Measurements from ENCODE around the gene SCYGR3.

The SCYGR3 gene

DNA sequence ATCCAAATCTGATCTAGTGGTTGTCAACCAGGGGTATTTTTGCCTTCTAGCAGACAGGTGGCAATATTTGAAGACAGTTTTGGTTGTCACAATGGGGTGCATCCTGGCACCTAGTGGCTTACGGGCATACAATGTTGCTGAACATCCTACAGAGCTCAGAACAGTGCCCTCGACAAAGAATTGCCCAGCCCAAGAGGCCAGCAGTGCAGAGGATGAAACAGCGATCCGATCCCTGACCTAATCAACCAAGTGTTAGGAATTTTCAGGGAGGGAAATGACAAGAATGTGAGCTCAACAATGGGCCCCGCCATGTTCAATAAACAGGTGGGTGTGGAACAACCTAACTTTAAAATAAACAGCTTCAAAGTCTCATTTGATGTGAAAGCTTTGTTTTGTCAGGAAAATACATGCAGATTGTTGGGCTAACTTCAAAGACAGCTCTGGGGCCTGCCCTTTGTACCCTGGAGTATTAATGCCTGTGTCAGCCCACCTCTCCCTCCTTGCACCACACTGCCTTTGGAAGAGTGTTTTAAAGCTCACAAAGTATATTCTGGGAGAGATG, 29.4 kb upstream of the SCYGR3 start:
- DNase-seq (ENCODE audit: low spot score) = no peak
- TF ChIP-seq, protein P1, sequence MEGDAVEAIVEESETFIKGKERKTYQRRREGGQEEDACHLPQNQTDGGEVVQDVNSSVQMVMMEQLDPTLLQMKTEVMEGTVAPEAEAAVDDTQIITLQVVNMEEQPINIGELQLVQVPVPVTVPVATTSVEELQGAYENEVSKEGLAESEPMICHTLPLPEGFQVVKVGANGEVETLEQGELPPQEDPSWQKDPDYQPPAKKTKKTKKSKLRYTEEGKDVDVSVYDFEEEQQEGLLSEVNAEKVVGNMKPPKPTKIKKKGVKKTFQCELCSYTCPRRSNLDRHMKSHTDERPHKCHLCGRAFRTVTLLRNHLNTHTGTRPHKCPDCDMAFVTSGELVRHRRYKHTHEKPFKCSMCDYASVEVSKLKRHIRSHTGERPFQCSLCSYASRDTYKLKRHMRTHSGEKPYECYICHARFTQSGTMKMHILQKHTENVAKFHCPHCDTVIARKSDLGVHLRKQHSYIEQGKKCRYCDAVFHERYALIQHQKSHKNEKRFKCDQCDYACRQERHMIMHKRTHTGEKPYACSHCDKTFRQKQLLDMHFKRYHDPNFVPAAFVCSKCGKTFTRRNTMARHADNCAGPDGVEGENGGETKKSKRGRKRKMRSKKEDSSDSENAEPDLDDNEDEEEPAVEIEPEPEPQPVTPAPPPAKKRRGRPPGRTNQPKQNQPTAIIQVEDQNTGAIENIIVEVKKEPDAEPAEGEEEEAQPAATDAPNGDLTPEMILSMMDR (IDR thresholded peaks at IDR 0.05) = no peak
- Histone ChIP-seq H3K4me3 (no peak overlapping the region), H3K27ac (no peak overlapping the region)

DNA sequence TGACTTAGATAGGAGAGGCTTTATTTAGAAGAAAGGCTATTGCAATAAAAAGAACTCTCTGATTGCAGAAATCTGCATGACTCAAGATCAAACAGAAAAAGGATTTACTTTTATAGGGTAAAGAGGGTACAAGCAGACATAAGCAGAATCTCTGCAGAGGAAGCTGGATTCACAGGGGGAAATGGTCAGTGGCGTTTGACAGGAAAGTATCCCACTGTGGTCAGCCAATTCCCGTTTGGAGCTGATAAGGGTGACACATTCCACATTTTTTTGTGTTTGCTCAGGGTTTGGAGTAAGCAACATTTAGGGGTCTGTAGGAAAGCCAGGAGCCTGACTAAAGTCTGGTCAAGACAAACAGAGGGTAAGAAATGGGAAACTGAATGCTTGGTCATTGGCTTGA, 28.0 kb upstream of the SCYGR3 start:
- no peak overlapping the region for H3K27ac ChIP-seq
- DNase-seq (ENCODE audit: low spot score) = no peak
- no peak overlapping the region for H3K4me3 ChIP-seq
- TF ChIP-seq, protein P1 (IDR thresholded peaks at IDR 0.05) = no peak

DNA sequence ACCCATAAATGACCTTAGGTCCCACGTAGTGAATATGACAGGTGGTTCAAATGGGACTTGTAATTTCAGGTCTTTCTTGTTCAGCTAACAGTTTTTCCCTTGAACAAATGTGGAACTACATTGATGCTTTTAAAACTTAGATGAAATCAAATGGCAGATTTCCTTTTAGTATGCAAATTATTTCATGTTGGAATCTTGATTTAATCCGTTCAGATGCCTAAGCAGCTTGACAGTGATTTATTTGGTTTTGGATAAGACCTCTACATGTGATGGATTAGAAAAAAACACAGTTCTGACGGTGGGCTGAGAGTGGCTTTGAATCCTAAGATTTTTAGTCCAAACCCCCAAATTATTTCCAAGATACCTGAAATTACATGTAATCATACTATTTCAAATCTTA, 19.6 kb upstream of the SCYGR3 start:
- TF ChIP-seq, protein P1 (IDR thresholded peaks at IDR 0.05) = no peak
- no peak overlapping the region for H3K4me3 ChIP-seq
- DNase-seq (ENCODE audit: low spot score) = no peak
- H3K27ac ChIP-seq = no peak overlapping the region

DNA sequence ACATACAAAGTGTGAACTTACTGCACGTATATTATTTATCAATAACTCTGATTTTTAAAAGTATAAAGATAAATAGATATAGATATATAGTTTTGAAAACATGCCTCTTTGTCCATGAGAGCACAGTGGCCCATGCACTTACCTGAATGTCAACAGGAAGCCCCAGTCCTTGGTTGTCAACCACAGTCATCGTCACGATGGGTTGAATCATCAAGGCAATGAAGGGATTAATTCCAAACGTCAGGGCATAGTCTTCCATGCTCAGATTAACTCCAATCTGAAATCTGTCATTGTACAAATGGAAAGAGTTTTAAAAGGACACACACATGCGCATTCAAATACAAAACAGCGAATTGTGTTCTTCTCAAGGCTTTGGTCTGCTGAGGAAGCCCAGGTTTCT, 18.2 kb upstream of the SCYGR3 start:
- TF ChIP-seq, protein P1 (IDR thresholded peaks at IDR 0.05) = no peak
- no peak overlapping the region for H3K27ac ChIP-seq
- no peak overlapping the region for H3K4me3 ChIP-seq
- DNase-seq (ENCODE audit: low spot score) = no peak

DNA sequence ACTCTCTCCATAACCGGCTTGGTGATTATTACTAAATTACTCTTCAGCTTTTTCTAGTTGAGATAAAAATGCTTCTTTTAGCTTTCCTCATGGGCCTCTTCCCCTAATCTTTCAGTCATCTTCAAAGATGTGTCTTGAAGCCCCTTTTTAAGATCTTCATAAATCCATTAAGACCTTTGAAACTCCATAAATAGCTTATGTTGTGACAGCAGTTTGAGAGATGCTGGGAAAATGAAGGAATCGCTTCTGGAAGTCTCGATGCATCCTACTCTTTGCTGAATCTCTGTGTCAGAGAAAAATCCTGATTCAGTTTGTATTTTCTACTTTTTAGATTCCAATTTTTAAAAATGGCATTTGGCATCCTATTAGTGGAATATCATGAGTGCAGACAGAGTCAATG, 15.7 kb upstream of the SCYGR3 start:
- no peak overlapping the region for H3K27ac ChIP-seq
- TF ChIP-seq, protein P1 (IDR thresholded peaks at IDR 0.05) = no peak
- no peak overlapping the region for H3K4me3 ChIP-seq
- no peak for DNase-seq (ENCODE audit: low spot score)

DNA sequence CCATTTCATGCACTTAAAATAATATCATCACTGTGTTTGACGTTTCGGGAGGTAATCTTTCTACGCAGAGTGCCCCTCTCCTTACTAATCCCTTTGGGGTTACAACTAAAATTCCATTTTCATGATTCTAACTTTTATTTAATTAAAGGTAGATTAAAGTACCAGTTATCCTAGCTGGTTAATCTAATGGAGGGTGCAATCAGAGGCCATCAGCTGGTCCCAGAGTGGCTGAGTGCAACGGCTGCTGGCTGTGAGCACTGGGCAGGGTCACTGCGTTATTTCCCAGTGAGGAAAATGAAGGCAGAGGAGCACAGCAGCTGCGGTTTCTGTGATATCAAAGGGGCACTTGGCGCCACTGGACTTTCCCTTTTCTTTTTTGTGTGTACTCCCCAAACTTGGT, 14.8 kb upstream of the SCYGR3 start:
- DNase-seq (ENCODE audit: low spot score) = no peak
- Histone ChIP-seq H3K4me3 (no peak overlapping the region), H3K27ac (no peak overlapping the region)
- TF ChIP-seq, protein P1 (IDR thresholded peaks at IDR 0.05) = no peak

DNA sequence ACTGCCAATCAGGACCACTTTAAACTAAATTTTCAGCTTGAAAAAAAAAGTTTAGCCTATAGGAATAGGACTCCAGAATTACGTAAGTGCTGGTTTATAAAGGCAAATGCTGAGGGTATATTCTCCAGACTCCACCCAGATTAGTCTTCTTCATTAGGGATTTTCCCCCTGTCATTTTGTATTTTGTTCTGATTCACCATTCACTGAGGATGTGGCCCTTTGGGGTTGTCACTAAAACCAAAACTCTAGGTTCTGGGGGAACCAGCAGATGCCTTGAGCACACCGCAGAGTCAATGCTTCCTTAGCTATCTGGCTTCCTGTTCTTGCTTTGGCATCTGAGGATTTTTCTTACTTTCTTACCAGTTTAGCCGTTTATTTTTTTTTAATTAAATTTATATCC, 13.1 kb upstream of the SCYGR3 start:
- H3K27ac ChIP-seq = no peak overlapping the region
- no peak for DNase-seq (ENCODE audit: low spot score)
- TF ChIP-seq, protein P1 (IDR thresholded peaks at IDR 0.05) = no peak
- no peak overlapping the region for H3K4me3 ChIP-seq
